ENCODE results near the gene GALNT5. TPM values are rescaled to one million over a fixed set of nuclear protein-coding genes. Genes with fewer than 3 reads are reported as not detected.

Gene GALNT5
- total RNA-seq, 4 donors from 2014 or later = 6.7 to 11.2 (median 8.6) TPM

DNA sequence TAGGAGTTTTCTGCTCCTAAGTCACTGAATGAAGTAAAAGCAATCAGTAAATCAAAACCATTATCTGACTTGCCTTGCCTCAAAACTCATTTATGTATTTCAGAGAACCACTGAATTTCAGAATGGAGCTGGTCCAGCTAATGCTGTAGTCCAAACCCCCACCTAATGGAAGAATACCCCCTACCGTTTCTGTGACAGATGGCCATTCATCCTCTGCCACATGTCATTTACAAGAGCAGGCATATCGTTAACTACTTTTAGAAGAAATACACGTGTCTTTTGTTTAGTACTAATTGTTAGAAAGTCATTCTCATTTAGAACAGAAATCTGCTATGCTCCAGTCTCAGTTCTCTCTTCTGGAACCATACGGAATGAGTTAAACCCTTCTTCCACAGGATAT is 12.8 kb upstream of the GALNT5 start:
- no peak for DNase-seq
- H3K4me3 ChIP-seq = no peak overlapping the region
- no peaks in the 10 kb centered on the region for H3K36me3 ChIP-seq
- H3K27me3 ChIP-seq = no peaks in the 10 kb centered on the region
- 74 to 88% methylated on average over 4 of the region's 4 CpGs for WGBS, 2 donors
- TF ChIP-seq, protein P1, sequence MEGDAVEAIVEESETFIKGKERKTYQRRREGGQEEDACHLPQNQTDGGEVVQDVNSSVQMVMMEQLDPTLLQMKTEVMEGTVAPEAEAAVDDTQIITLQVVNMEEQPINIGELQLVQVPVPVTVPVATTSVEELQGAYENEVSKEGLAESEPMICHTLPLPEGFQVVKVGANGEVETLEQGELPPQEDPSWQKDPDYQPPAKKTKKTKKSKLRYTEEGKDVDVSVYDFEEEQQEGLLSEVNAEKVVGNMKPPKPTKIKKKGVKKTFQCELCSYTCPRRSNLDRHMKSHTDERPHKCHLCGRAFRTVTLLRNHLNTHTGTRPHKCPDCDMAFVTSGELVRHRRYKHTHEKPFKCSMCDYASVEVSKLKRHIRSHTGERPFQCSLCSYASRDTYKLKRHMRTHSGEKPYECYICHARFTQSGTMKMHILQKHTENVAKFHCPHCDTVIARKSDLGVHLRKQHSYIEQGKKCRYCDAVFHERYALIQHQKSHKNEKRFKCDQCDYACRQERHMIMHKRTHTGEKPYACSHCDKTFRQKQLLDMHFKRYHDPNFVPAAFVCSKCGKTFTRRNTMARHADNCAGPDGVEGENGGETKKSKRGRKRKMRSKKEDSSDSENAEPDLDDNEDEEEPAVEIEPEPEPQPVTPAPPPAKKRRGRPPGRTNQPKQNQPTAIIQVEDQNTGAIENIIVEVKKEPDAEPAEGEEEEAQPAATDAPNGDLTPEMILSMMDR (IDR thresholded peaks at IDR 0.05) = no peak
- TF ChIP-seq POLR2A (IDR thresholded peaks at IDR 0.05) = no peak
- intact Hi-C loops (cut with DNase I) = no loop called here
- H3K4me1 ChIP-seq = peaks cover 2 to 23% (median 5%) of the 10 kb centered on the region in 3 donors
- H3K9me3 ChIP-seq = no peaks in the 10 kb centered on the region
- no peak overlapping the region for H3K27ac ChIP-seq

DNA sequence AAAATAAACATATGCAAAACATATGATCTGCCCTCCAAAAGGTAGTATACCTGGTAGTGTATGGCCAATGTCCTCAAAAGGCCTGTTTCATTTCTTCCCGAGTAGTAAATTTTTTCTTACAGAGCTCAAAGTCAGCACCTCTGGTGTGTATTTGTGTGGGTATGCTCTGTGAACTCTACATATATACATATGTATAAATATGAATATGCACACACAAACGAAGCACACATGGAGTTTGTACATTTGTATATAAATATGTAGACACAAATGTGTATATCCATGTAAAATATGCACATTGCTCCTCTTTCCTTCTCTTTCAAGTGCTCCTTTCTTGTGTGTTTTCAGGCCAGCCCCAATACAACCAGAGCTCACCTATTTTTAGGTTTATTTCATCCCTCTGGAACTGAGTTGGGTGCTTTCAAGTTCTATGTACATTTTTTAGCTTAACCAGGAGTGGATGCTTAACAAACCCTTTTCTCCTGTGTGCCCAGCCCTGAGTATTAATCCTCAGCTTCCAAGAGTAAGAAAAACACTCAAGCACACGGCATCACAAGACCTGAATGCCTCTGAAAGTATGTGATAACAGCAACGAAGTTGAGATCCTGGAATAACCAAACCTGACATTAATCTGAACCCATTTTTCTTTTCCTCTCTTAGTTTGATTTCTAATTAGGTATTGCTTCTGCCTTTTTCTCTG is 12.2 kb upstream of the GALNT5 start:
- 67 to 72% methylated on average over 4 of the region's 4 CpGs for WGBS, 2 donors
- H3K9me3 ChIP-seq = no peaks in the 10 kb centered on the region
- no peaks in the 10 kb centered on the region for H3K36me3 ChIP-seq
- no peaks in the 10 kb centered on the region for H3K27me3 ChIP-seq
- no peak for TF ChIP-seq POLR2A (IDR thresholded peaks at IDR 0.05)
- TF ChIP-seq, protein P1 (IDR thresholded peaks at IDR 0.05) = no peak
- intact Hi-C loops (cut with DNase I) = no loop called here
- DNase-seq = no peak
- no peak overlapping the region for H3K4me3 ChIP-seq
- H3K27ac ChIP-seq = peak overlapping the region in 2 of 4 donors; percentile 83 to 86
- peaks cover 2 to 23% (median 5%) of the 10 kb centered on the region in 3 donors for H3K4me1 ChIP-seq

- H3K4me1 ChIP-seq = peaks cover 2 to 23% (median 5%) of the 10 kb centered on the region in 3 donors
- H3K27me3 ChIP-seq = no peaks in the 10 kb centered on the region
- H3K27ac ChIP-seq = peak overlapping the region; percentile 78 to 87 (median 84)
- H3K9me3 ChIP-seq = no peaks in the 10 kb centered on the region
- WGBS, 2 donors = 13 to 37% methylated on average over 5 to 6 of the region's 7 CpGs
- no peak overlapping the region for H3K4me3 ChIP-seq
- TF ChIP-seq POLR2A (IDR thresholded peaks at IDR 0.05) = no peak
- TF ChIP-seq, protein P1 (IDR thresholded peaks at IDR 0.05) = no peak
- no peak for DNase-seq
- intact Hi-C loops (cut with DNase I) = no loop called here
- H3K36me3 ChIP-seq = no peaks in the 10 kb centered on the region
These were observed 11.4 kb upstream of the GALNT5 start for GRCh38 chr2:157245846-157246764.

DNA sequence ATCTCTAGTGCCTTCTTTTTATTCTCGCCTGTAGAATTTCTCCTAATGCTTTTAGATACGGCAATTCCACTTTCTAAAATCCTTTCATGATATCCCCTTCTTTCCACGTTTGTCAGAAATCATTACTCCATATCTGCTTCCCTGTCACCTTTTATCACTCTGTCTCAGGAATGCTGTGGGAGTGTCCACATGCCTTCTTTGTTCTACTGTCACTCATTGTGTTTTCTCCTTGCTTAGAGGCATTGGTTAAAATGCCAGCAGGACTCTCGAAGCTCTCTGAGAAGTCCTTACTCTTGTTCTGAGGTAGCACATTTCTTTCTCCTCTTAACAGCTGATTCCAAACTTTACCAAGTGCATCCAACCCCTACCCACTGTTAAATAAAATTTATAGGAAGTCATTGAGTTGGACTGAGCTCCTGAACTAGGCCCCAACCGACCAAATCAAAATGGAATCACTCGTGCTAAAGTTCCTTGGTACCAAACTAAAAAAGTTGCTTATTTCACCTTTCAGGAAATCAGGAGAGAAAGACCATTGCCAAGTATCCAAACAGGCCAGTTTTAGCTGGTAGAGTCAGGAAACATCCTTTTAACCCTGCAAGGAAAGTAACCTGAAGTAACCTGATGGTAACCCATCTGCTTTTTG is 10.6 kb upstream of the GALNT5 start:
- Histone ChIP-seq H3K4me3 (no peak overlapping the region), H3K27me3 (no peaks in the 10 kb centered on the region), H3K9me3 (no peaks in the 10 kb centered on the region), H3K4me1 (peaks cover 2 to 23% (median 5%) of the 10 kb centered on the region in 3 donors), H3K36me3 (no peaks in the 10 kb centered on the region), H3K27ac (peak overlapping the region; percentile 47 to 87 (median 84))
- DNase-seq = no peak
- TF ChIP-seq, protein P1 (IDR thresholded peaks at IDR 0.05) = no peak
- no peak for TF ChIP-seq POLR2A (IDR thresholded peaks at IDR 0.05)
- 31 to 33% methylated on average over 6 of the region's 6 CpGs for WGBS, 2 donors
- intact Hi-C loops (cut with DNase I) = no loop called here
